ENCODE measurements around the gene DCTD.

DNA sequence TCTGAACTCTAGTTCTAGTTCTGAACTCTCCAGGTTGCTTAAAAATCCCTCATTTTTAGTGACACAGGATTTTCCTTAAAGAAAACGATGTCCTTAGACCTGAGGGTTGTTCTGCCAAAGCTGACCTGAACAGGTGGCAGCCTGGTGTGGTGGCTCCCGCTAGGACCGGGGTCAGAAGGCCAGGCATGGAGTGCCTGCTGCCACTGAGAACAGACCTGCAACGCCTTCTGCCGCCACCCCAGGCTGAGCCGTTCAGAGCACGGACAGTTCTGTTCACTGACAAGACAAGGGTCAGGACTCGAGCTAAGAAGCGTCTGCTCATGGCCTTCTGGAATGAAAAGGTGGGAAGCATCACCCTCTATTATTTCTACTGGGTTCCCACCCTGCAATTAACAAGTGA is 15.8 kb downstream of the DCTD start:
- TF ChIP-seq, protein P1, sequence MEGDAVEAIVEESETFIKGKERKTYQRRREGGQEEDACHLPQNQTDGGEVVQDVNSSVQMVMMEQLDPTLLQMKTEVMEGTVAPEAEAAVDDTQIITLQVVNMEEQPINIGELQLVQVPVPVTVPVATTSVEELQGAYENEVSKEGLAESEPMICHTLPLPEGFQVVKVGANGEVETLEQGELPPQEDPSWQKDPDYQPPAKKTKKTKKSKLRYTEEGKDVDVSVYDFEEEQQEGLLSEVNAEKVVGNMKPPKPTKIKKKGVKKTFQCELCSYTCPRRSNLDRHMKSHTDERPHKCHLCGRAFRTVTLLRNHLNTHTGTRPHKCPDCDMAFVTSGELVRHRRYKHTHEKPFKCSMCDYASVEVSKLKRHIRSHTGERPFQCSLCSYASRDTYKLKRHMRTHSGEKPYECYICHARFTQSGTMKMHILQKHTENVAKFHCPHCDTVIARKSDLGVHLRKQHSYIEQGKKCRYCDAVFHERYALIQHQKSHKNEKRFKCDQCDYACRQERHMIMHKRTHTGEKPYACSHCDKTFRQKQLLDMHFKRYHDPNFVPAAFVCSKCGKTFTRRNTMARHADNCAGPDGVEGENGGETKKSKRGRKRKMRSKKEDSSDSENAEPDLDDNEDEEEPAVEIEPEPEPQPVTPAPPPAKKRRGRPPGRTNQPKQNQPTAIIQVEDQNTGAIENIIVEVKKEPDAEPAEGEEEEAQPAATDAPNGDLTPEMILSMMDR (IDR thresholded peaks at IDR 0.05; ENCODE audit: low read length), result no peak
- no peak for TF ChIP-seq EZH2phosphoT487 (IDR thresholded peaks at IDR 0.05; ENCODE audit: low read length)

All from MM.1S (cell line).